ENCODE results near the gene MYL9. TPM values are rescaled to one million over a fixed set of nuclear protein-coding genes. Genes with fewer than 3 reads are reported as not detected.

The MYL9 gene
- total and polyA plus RNA-seq, 2 of the 4 experiments (the other 2 are of a cell fraction) = 97.5 to 425 TPM

- BruUV-seq (replicated peaks) = no TSS peak
- Histone ChIP-seq H3K4me1 (ENCODE audit: control insufficient read depth, insufficient read depth, low read length) (no peaks in the 10 kb centered on the region; the same call in 1 of the 2 replicates), H3K56ac (ENCODE audit: extremely low read depth, insufficient read depth, low read length) (no peak overlapping the region), H2BK15ac (ENCODE audit: low read depth, low read length) (no peak overlapping the region), H4K8ac (ENCODE audit: low read depth in 2 of 2, low read length in 2 of 2) (no peak overlapping the region), H3K9me3 (ENCODE audit: control insufficient read depth, insufficient read depth, low read length) (no peaks in the 10 kb centered on the region), H3K27me3 (ENCODE audit: control insufficient read depth, insufficient read depth, low read length) (no peaks in the 10 kb centered on the region), H3K23ac (ENCODE audit: low read depth, low read length) (no peak overlapping the region), H2AK5ac (ENCODE audit: low read depth, low read length) (no peak overlapping the region), H3K79me1 (ENCODE audit: low read depth in 1 of 2, low read length in 2 of 2) (peaks cover 15 to 40% of the 10 kb centered on the region in 2 experiments), H3K4me2 (ENCODE audit: low read depth, low read length) (no peak overlapping the region), H3K4ac (ENCODE audit: low read depth, low read length) (no peak overlapping the region), H2BK120ac (ENCODE audit: low read depth, low read length) (no peak overlapping the region), H4K91ac (ENCODE audit: insufficient read depth, low read depth, low read length) (no peak overlapping the region), H2AFZ (replicated peaks; ENCODE audit: low read length, poor library complexity) (no peak overlapping the region), H3K9ac (ENCODE audit: low read depth, low read length) (no peak overlapping the region), H3K4me3 (ENCODE audit: insufficient read depth, low read depth, low read length) (no peak overlapping the region), H2BK20ac (ENCODE audit: low read depth, low read length) (no peak overlapping the region), H2AK9ac (replicated peaks; ENCODE audit: low read depth, low read length, poor library complexity) (no peak overlapping the region), H3K36me3 (ENCODE audit: control insufficient read depth, insufficient read depth, low read length) (peaks cover 63% of the 10 kb centered on the region), H3K18ac (ENCODE audit: low read depth, low read length) (no peak overlapping the region), H2BK5ac (ENCODE audit: low read depth, low read length, poor library complexity, severe bottlenecking) (no peak overlapping the region), H3K27ac (ENCODE audit: insufficient read depth, low read length) (no peak overlapping the region), H4K20me1 (ENCODE audit: insufficient read depth, low read length) (peaks cover 20% of the 10 kb centered on the region; the same call in 1 of the 2 replicates), H3K9me1 (ENCODE audit: insufficient read depth, low read length) (peaks cover 19% of the 10 kb centered on the region), H3K14ac (replicated peaks; ENCODE audit: low read depth, low read length) (no peak overlapping the region), H4K5ac (ENCODE audit: low read depth, low read length) (no peak overlapping the region)
- ChIA-PET POLR2A (ENCODE audit: unreplicated experiment) (no interaction called here), CTCF (no interaction called here)
- intact Hi-C loops (cut with micrococcal nuclease) (no loop called here), dilution Hi-C loops (cut with HindIII; ENCODE audit: low sequenced_read_pairs, unreplicated experiment) (no loop called here), in situ Hi-C loops (cut with MboI; ENCODE audit: low sequenced_read_pairs) (no loop called here)
- TF ChIP-seq RFX5 (IDR thresholded peaks at IDR 0.05; ENCODE audit: low read depth, low read length) (no peak), POLR2A (IDR thresholded peaks at IDR 0.05; ENCODE audit: low read depth, low read length) (no peak), FOS (IDR thresholded peaks at IDR 0.05; ENCODE audit: low read depth, low read length) (no peak), CHD1 (IDR thresholded peaks at IDR 0.05; ENCODE audit: low read depth, low read length) (no peak), RAD21 (IDR thresholded peaks at IDR 0.05; ENCODE audit: low read length) (no peak), MAFK (IDR thresholded peaks at IDR 0.05; ENCODE audit: low read depth, low read length) (no peak), SMC3 (IDR thresholded peaks at IDR 0.05; ENCODE audit: low read depth, low read length) (no peak), MAZ (IDR thresholded peaks at IDR 0.05; ENCODE audit: borderline replicate concordance, low read depth, low read length) (no peak), CEBPB (IDR thresholded peaks at IDR 0.05; ENCODE audit: low read depth, low read length) (no peak), RCOR1 (IDR thresholded peaks at IDR 0.05; ENCODE audit: insufficient replicate concordance, low read length) (no peak), MXI1 (IDR thresholded peaks at IDR 0.05; ENCODE audit: borderline replicate concordance, low read depth, low read length) (no peak), NFE2L2 (IDR thresholded peaks at IDR 0.05; ENCODE audit: low read depth, low read length) (no peak), USF2 (IDR thresholded peaks at IDR 0.05; ENCODE audit: low read depth, low read length) (no peak), BHLHE40 (IDR thresholded peaks at IDR 0.05; ENCODE audit: low read depth, low read length) (no peak)
- TF ChIP-seq, protein P1, sequence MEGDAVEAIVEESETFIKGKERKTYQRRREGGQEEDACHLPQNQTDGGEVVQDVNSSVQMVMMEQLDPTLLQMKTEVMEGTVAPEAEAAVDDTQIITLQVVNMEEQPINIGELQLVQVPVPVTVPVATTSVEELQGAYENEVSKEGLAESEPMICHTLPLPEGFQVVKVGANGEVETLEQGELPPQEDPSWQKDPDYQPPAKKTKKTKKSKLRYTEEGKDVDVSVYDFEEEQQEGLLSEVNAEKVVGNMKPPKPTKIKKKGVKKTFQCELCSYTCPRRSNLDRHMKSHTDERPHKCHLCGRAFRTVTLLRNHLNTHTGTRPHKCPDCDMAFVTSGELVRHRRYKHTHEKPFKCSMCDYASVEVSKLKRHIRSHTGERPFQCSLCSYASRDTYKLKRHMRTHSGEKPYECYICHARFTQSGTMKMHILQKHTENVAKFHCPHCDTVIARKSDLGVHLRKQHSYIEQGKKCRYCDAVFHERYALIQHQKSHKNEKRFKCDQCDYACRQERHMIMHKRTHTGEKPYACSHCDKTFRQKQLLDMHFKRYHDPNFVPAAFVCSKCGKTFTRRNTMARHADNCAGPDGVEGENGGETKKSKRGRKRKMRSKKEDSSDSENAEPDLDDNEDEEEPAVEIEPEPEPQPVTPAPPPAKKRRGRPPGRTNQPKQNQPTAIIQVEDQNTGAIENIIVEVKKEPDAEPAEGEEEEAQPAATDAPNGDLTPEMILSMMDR (conservative IDR thresholded peaks at IDR 0.05; ENCODE audit: low read depth, low read length) = no peak
- TF ChIP-seq, protein P2, sequence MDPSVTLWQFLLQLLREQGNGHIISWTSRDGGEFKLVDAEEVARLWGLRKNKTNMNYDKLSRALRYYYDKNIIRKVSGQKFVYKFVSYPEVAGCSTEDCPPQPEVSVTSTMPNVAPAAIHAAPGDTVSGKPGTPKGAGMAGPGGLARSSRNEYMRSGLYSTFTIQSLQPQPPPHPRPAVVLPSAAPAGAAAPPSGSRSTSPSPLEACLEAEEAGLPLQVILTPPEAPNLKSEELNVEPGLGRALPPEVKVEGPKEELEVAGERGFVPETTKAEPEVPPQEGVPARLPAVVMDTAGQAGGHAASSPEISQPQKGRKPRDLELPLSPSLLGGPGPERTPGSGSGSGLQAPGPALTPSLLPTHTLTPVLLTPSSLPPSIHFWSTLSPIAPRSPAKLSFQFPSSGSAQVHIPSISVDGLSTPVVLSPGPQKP (IDR thresholded peaks at IDR 0.05; ENCODE audit: borderline replicate concordance, low read depth, low read length) = no peak
- DNase-seq (no peak), ATAC-seq (ENCODE audit: low read depth) (no peak)
- WGBS, 2 experiments (ENCODE audit: extremely low coverage in 2 of 2, insufficient read length in 1 of 2) = 94% methylated on average over 17 of the region's 29 CpGs; no CpG with 5 or more reads in 1 of the 2 experiments
Observed at GRCh38 chr20:36526521-36527011, 14.8 kb upstream of the MYL9 start.
